OCI-LY7 (cell line): ENCODE results near the gene GNAQ. TPM values are rescaled to one million over a fixed set of nuclear protein-coding genes. Genes with fewer than 3 reads are reported as not detected.
A peak's percentile ranks its signal among the peaks of the same experiment; 100 is the strongest.

ENCODE experiments used
- BruUV-seq: library from RNA; stranded (reverse); fragments of 400-500 nt; replicated peaks from 2 replicates; lab custom pipeline; 2021; lab: Mats Ljungman, UMichigan
- CTCF ChIA-PET: fragments of 300-600 bp; sonication (Branson Sonifier 250); formaldehyde crosslinking; loops from one replicate; lab custom pipeline; 2022; ENCODE audit warnings: antibody characterized with exemption; ENCODE audit not compliant: unreplicated experiment; lab: Charles Lee
- POLR2A ChIA-PET: fragments of 300-600 bp; sonication (Branson Sonifier 250); formaldehyde crosslinking; loops from one replicate; lab custom pipeline; 2022; ENCODE audit warnings: antibody characterized with exemption; lab: Charles Lee
- DNase-seq: peaks from one replicate; pipeline ENCODE4 v3.0.0-alpha.2; 2015; ENCODE audit warnings: low spot score
- H2AFZ ChIP-seq: fragments of 200-600 bp; sonication (generic), shearing (Covaris generic); 2 replicates; pipeline ENCODE4 v1.6.1; 2014; ENCODE audit warnings: mild to moderate bottlenecking, antibody characterized with exemption, low read length, moderate library complexity
- H3K27ac ChIP-seq: fragments of 200-600 bp; sonication (generic); 2 replicates; pipeline ENCODE4 v1.5.1; 2014; ENCODE audit warnings: mixed run types, low read depth, mild to moderate bottlenecking, moderate library complexity, low read length, inconsistent platforms; ENCODE audit not compliant: poor library complexity, severe bottlenecking
- H3K36me3 ChIP-seq: fragments of 200-600 bp; sonication (generic); 2 replicates; pipeline ENCODE4 v1.6.1; 2014; ENCODE audit warnings: mild to moderate bottlenecking, antibody characterized with exemption, low read length, moderate library complexity, mixed read lengths; ENCODE audit not compliant: insufficient read depth
- H3K4me1 ChIP-seq: fragments of 200-600 bp; sonication (generic); 2 replicates; pipeline ENCODE4 v1.5.1; 2014; ENCODE audit warnings: mild to moderate bottlenecking, low read length; ENCODE audit not compliant: insufficient read depth, poor library complexity, severe bottlenecking
- H3K4me2 ChIP-seq: fragments of 200-600 bp; sonication (generic); 2 replicates; pipeline ENCODE4 v1.6.1; 2014; ENCODE audit warnings: mild to moderate bottlenecking, low read length
- H3K4me3 ChIP-seq: fragments of 200-600 bp; sonication (generic); 2 replicates; pipeline ENCODE4 v1.5.1; 2014; ENCODE audit warnings: mild to moderate bottlenecking, low read depth, low read length; ENCODE audit not compliant: poor library complexity, severe bottlenecking
- H3K79me2 ChIP-seq: fragments of 200-600 bp; sonication (generic); 2 replicates; pipeline ENCODE4 v1.6.1; 2016; ENCODE audit warnings: low read depth, mild to moderate bottlenecking, low read length, moderate library complexity, mixed read lengths; ENCODE audit not compliant: insufficient read depth
- H3K9me2 ChIP-seq: fragments of 200-600 bp; sonication (generic); 2 replicates; pipeline ENCODE4 v1.6.1; 2016; ENCODE audit warnings: mild to moderate bottlenecking, low read length, mixed read lengths; ENCODE audit not compliant: insufficient read depth
- H3K9me3 ChIP-seq: fragments of 200-600 bp; sonication (generic); 2 replicates; pipeline ENCODE4 v1.6.1; 2014; ENCODE audit warnings: mild to moderate bottlenecking, mixed run types, low read length, mixed read lengths
- H4K20me1 ChIP-seq: fragments of 200-600 bp; sonication (generic); 2 replicates; pipeline ENCODE4 v1.6.1; 2014; ENCODE audit warnings: mild to moderate bottlenecking, antibody characterized with exemption, low read length, moderate library complexity, mixed read lengths; ENCODE audit not compliant: insufficient read depth
- EZH2phosphoT487 ChIP-seq: fragments of 200-600 bp; sonication (generic); IDR thresholded peaks from 2 replicates; pipeline ENCODE4 v1.6.1; 2018; ENCODE audit warnings: low read depth, borderline replicate concordance, mild to moderate bottlenecking, mixed run types, antibody characterized with exemption, low read length, moderate library complexity, mixed read lengths
- intact Hi-C: fragments of 100-400 bp; cut with micrococcal nuclease; formaldehyde crosslinking; loops from one replicate; pipeline ENCODE4 v1.10.0; 2022; ENCODE audit not compliant: unreplicated experiment
- total RNA-seq, 2 experiments: library from RNA; depleted of rRNA in 1 of 2; stranded (reverse); fragments of >200 nt in 1 of 2; shearing (Covaris generic) in 1 of 2; gene quantifications; 2 replicates each; pipeline ENCODE4 v1.2.3, GENCODE V29; 2014 to 2022
- TF ChIP-seq, protein P1 (sequence below): fragments of 200-600 bp; sonication (generic); conservative IDR thresholded peaks from 2 replicates; pipeline ENCODE4 v1.5.1; 2014; ENCODE audit warnings: mild to moderate bottlenecking, antibody characterized with exemption, low read length, moderate library complexity, mixed read lengths

Gene GNAQ
- total RNA-seq, 2 experiments from 2014 or later = not detected

DNA sequence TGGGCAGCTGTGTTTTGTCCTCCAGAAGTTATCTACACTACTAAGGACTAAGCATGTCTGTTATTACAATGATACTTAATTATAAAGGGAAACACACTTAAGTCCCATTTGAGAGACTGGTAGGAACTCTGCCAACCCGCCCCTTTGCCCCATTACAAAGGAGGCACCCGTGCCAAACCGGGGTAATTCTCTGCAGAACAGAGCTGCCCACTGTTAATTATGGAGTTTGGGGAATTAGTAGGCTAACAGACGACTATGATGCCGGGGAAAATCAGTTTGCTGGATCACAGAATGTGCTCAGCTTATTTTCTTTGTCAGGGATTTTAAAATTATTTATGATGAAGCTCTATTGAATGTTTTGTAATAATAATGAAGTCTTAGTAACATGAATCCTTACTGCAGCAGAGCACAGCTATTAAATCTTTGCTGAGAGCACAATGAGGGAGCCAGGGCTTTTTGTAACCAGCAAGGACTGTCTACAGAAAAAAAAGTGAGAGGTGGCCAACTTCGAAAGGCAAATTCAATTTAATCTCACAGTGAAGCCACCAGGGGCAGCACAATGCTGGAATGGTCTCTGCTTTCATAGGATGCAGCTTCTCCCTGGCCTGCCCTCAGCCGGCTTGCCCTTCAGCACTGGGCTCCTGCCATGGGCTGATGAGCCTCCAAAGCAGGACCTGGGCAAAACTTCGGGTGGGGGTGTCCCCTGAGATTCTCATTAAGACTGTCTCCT, 134.5 kb downstream of the GNAQ start:
- CTCF ChIA-PET = interaction anchor here (0.6 kb wide), 1 partner anchor 256 kb away, joined by 3 read pairs; no protein-coding TSS in a partner anchor
- H3K79me2 ChIP-seq = no peaks in the 10 kb centered on the region; the same call in 1 of the 2 replicates
- POLR2A ChIA-PET = interaction anchor here (0.5 to 1.6 kb wide), 3 partner anchors 10 to 463 kb away, joined by 3 to 6 read pairs (median 4); no protein-coding TSS in a partner anchor

DNA sequence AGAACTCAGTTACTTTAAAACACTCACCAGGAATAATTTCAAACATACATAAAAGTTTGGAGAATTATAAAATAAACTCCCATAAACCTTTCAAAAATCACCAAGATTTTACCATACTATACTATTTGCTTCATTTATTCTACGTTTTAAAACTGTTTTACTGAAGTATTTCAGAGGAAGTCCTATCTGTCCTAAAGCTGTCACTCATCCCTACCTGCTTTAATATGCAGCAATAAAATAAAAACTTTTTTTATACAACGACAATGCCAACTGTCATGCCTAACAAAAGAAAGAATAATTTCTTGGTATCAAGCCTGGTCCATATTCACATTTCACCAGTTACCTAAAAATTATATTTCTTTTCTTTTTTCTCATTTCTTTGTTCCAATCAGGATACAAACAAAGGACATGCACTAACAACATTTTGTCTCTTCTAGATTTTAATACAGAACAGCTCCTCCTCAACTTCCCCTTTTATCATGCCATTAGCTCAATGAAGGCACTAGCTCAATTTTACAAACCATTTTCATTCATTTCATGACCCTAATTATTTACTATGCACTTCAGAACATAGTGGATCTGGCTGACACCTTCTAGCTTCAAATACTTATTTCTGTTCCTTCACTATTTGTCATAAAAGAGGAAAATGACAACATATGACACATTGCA, 135.2 kb downstream of the GNAQ start:
- TF ChIP-seq, protein P1, sequence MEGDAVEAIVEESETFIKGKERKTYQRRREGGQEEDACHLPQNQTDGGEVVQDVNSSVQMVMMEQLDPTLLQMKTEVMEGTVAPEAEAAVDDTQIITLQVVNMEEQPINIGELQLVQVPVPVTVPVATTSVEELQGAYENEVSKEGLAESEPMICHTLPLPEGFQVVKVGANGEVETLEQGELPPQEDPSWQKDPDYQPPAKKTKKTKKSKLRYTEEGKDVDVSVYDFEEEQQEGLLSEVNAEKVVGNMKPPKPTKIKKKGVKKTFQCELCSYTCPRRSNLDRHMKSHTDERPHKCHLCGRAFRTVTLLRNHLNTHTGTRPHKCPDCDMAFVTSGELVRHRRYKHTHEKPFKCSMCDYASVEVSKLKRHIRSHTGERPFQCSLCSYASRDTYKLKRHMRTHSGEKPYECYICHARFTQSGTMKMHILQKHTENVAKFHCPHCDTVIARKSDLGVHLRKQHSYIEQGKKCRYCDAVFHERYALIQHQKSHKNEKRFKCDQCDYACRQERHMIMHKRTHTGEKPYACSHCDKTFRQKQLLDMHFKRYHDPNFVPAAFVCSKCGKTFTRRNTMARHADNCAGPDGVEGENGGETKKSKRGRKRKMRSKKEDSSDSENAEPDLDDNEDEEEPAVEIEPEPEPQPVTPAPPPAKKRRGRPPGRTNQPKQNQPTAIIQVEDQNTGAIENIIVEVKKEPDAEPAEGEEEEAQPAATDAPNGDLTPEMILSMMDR = no peak
- no peak for TF ChIP-seq EZH2phosphoT487
- H3K9me2 ChIP-seq = no peaks in the 10 kb centered on the region
- no peak overlapping the region for H3K4me3 ChIP-seq
- no peaks in the 10 kb centered on the region for H4K20me1 ChIP-seq
- DNase-seq = no peak
- intact Hi-C loops = no loop called here
- H3K9me3 ChIP-seq = no peaks in the 10 kb centered on the region
- ChIA-PET CTCF (interaction anchor here (0.6 kb wide), 1 partner anchor 255 kb away, joined by 3 read pairs; no protein-coding TSS in a partner anchor), POLR2A (interaction anchor here (0.6 to 1.6 kb wide), 2 partner anchors 10 to 462 kb away, joined by 4 to 6 read pairs; no protein-coding TSS in a partner anchor)
- no peaks in the 10 kb centered on the region for H3K79me2 ChIP-seq
- BruUV-seq = no TSS peak
- no peaks in the 10 kb centered on the region for H3K36me3 ChIP-seq
- H2AFZ ChIP-seq = no peak overlapping the region
- no peaks in the 10 kb centered on the region for H3K4me1 ChIP-seq
- H3K27ac ChIP-seq = no peak overlapping the region
- no peak overlapping the region for H3K4me2 ChIP-seq

More for the DNA sequence above, 134.5 kb downstream of the GNAQ start:
- no peak overlapping the region for H3K4me2 ChIP-seq
- TF ChIP-seq, protein P1 = peak; percentile 60
- TF ChIP-seq EZH2phosphoT487 = no peak
- no peaks in the 10 kb centered on the region for H3K9me3 ChIP-seq
- no peaks in the 10 kb centered on the region for H4K20me1 ChIP-seq
- H3K4me1 ChIP-seq = no peaks in the 10 kb centered on the region
- H3K4me3 ChIP-seq = no peak overlapping the region
- no peaks in the 10 kb centered on the region for H3K36me3 ChIP-seq
- DNase-seq = peak; percentile 1
- intact Hi-C loops = no loop called here
- H3K27ac ChIP-seq = no peak overlapping the region
- no TSS peak for BruUV-seq
- no peak overlapping the region for H2AFZ ChIP-seq
- H3K9me2 ChIP-seq = no peaks in the 10 kb centered on the region
